NCI-H82 treated with DMSO at 0.1 percent for 48 hours (cell line): Measurements from ENCODE around the gene PCMT1.
"Not testable (repeated sequence)": the region's sequence is repeated elsewhere in the genome, so short reads cannot be mapped to it uniquely, and the experiment has no call there.

Source experiments
- DNase-seq: peaks from one replicate; lab custom pipeline; 2025; ENCODE audit not compliant: unreplicated experiment; lab: John Stamatoyannopoulos, UW

Gene PCMT1

DNA sequence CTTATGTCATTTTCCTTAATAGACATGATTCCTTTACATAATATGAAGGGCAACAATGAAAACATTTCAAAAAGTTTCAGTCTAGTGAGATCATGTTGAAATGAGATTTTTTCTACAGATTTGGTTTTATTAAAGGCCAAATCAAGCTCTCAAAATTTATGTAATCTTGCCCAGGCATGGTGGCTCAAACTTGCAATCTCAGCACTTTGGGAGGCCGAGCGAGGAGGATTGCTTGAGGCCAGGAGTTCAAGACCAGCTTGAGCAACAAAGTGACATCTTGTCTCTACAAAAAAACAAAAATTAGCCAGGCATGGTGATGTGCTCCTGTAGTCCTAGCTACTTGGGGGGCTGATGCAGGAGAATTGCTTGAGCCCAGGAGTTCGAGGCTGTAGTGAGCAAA lies 63.8 kb downstream of the PCMT1 start:
- no peak for DNase-seq

GRCh38 chr6:149815788-149816187 lies 66.2 kb downstream of the PCMT1 start:
- DNase-seq, result no peak

DNA sequence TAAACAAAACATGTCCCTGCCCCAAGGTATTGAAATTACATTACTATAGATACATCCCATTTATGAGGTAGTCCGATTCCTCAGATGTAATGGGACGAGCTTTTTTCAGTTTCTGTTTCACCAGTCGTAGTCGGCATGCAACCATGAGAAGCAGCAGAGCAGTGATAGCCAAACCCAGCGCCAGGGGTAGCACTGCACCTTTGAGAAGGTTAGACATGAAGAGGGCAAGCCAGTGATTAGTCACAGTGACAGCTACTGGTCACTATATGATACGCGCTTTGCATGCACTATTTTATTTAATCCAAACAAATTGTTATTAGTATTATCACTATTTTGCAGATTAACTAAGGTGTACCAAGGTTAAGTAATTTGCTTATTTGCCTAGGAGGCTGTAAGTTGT lies 71.0 kb downstream of the PCMT1 start:
- DNase-seq, result no peak

DNA sequence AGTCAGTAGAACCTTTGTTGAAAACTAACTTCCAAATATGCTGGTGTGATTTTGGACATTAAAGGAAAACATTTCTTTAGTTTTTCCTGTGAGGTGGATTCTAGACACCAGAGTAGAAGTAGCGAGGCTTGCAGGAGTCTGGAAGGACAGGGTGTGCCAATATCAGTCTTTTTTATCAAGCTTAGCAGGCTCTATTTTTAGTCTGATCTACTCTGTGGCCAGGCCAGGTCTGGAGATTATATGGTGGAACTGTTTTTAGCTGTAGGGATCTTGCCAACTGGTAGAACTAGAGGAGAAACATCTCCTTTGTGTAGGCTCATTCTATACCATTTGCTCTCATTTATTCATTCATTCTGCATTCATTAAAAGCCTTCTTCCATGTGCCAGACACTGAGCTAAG lies 72.0 kb downstream of the PCMT1 start:
- no peak for DNase-seq

- DNase-seq, result no peak
These were observed 73.5 kb downstream of the PCMT1 start for GRCh38 chr6:149823013-149823412.

GRCh38 chr6:149825292-149825691 lies 75.8 kb downstream of the PCMT1 start:
- no peak for DNase-seq

- DNase-seq, result no peak
These were observed 81.3 kb downstream of the PCMT1 start for GRCh38 chr6:149830731-149831307.

- no peak for DNase-seq
These were observed 81.8 kb downstream of the PCMT1 start for GRCh38 chr6:149831308-149831820.

- no peak for DNase-seq
These were observed 84.1 kb downstream of the PCMT1 start for GRCh38 chr6:149833651-149834050.

- peak; percentile 6 for DNase-seq
These were observed 85.3 kb downstream of the PCMT1 start for GRCh38 chr6:149834513-149835481.

DNA sequence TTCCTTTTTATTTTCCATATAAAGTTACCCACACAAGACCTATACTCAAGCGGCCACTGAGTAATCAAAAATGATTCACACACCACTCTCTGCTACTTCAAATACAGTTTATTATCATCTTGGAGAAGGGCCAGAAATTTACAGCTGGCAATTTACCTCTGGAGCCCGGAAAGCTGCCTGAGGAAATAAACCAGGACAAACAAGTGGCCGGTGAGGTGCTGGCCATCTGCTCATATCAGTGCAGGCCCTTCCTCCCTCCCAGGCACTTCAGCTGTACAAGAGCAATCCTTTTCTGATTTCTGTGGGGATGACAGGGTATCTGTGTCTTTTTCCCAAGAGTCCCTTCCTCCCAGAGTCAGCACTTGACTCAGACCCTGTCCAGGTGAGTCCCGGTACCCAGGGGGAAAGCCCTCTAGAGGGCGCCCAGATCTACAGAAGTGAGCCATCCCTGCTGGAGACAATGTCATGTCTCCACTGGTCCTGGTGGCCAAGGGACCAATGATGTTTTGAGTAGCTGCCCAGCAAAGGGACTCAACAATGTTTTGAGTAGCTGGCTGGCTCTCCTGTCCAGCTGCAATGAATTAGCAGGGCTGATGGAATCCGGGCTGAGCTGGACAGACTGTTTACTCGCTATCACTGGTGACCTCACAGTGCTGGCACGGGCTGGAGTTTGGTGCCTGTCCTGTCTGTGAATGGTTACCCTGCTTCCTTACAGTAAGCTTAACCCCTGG lies 91.0 kb downstream of the PCMT1 start:
- peak; percentile 4 for DNase-seq

GRCh38 chr6:149842331-149842730 lies 92.8 kb downstream of the PCMT1 start:
- no peak for DNase-seq

DNA sequence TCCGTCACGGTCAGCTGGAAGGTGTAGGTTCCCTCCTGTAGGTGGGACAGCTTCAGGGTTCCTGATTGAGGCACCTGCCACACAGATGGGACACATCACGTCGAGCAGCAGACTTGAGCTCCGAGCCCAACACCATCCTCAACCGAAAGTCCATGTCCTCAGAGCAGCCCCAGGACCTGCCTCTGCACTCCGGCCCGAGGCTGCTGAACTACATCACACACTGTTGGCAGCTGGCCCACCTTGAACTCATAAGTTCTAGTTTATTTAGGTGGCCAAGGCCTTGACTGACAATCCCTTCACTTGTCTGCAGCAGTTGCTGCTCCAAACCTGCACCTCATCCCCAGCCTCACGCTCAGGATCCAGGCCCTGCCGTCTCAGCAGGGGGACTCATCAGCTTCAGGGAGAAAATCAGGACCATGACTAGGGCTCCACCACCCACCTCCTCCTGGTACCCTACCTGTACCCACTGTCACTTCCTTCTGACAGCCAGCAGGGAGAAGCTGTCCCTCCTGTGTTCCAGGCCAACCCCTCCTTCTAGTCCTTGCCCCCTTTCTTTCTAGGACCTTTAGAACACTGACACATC lies 93.6 kb downstream of the PCMT1 start:
- no peak for DNase-seq

GRCh38 chr6:149844036-149844435 lies 94.5 kb downstream of the PCMT1 start:
- DNase-seq, result not testable (repeated sequence)

GRCh38 chr6:149844480-149844879 lies 94.9 kb downstream of the PCMT1 start:
- peak; percentile 35 for DNase-seq

GRCh38 chr6:149845549-149845948 lies 96.0 kb downstream of the PCMT1 start:
- DNase-seq, result no peak

DNA sequence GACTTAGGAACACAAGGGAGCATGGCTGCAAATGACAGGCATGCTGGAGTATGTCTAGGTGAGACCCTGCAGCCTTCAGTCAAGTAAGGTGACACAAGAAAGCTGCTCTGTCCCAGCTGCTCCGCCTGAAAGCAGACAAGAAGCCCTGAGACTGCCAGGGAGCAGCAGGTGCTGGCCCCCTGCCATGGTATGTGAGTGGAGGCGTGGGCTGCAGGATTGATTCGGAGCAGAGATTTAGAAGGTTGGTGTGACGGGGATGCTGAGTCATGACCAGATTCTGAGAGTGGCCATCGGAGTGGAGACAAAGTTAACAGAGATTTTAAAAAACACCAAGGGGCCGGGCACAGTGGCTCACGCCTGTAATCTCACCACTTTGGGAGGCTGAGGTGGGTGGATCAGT lies 96.8 kb downstream of the PCMT1 start:
- DNase-seq, result no peak

GRCh38 chr6:149847939-149848267 lies 98.4 kb downstream of the PCMT1 start:
- DNase-seq, result no peak

- DNase-seq, result not testable (repeated sequence)
These were observed 98.8 kb downstream of the PCMT1 start for GRCh38 chr6:149848343-149848742.

GRCh38 chr6:149851461-149852110 lies 102.0 kb downstream of the PCMT1 start:
- DNase-seq, result no peak

DNA sequence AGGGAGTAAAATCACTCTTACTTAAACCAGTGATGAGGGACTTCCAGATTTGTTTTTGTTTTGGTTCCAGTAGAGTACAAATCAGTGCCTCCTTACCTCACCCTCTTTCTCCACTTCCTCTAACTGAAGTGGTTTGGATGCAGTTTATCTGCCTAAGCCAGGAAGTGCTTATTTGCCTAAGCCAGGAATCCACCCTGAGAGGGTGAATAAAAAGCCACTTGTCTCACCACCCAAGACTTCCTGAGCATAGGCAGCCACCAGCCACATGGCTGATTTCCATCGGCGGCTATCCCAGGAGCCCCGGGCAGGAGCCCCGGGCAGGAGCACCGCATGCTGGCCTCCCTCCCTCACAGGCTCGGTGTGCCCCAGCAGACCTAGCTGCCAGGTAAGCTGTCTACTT lies 102.6 kb downstream of the PCMT1 start:
- no peak for DNase-seq
